Endothelial cell of umbilical vein (primary cell): ENCODE results near the gene RGPD8. TPM values are rescaled to one million over a fixed set of nuclear protein-coding genes. Genes with fewer than 3 reads are reported as not detected.
"Not testable (repeated sequence)": the region's sequence is repeated elsewhere in the genome, so short reads cannot be mapped to it uniquely, and the experiment has no call there.

Experiments used
- BruUV-seq: library from RNA; stranded (reverse); fragments of 400-500 nt; replicated peaks from 2 replicates; lab custom pipeline; 2021; lab: Mats Ljungman, UMichigan
- CTCF ChIA-PET: fragments of 300-600, 350-600 bp; sonication (Branson Sonifier 250); formaldehyde crosslinking; loops from one replicate; lab custom pipeline; 2021; ENCODE audit warnings: antibody characterized with exemption, inconsistent platforms; lab: Charles Lee
- POLR2A ChIA-PET: fragments of 300-600, 350-600 bp; sonication (Branson Sonifier 250); formaldehyde crosslinking; loops from one replicate; lab custom pipeline; 2021; ENCODE audit warnings: antibody characterized with exemption, inconsistent platforms; lab: Charles Lee
- DNase-seq: peaks from one replicate; pipeline ENCODE4 v3.0.0-alpha.2; 2011; ENCODE audit warnings: low read depth, low spot score
- FAIRE-seq: peaks from 2 replicates; lab custom pipeline; 2011; peaks lifted over from hg19 to GRCh38; lab: Jason Lieb, UNC
- H2AFZ ChIP-seq: 2 replicates; pipeline ENCODE4 v1.6.0; 2012; ENCODE audit warnings: low read depth, low read length, control low read depth, inconsistent platforms
- H3K27ac ChIP-seq: 2 replicates; pipeline ENCODE4 v1.5.1; 2011; ENCODE audit warnings: low read depth, mild to moderate bottlenecking, control low read depth, low read length, moderate library complexity; ENCODE audit not compliant: insufficient read depth
- H3K27me3 ChIP-seq, 2 experiments: 2 replicates each; pipeline versions ENCODE4 v1.6.0 to v1.6.1; 2011; ENCODE audit warnings: low read length in 2 of 2, mixed read lengths in 1 of 2; ENCODE audit not compliant: control insufficient read depth in 2 of 2, insufficient read depth in 2 of 2
- H3K36me3 ChIP-seq, 2 experiments: 2 replicates in 1 of 2; 3 replicates in 1 of 2; pipeline ENCODE4 v1.5.1; 2011; ENCODE audit warnings: low read length in 2 of 2, mild to moderate bottlenecking in 1 of 2, moderate library complexity in 1 of 2; ENCODE audit not compliant: control insufficient read depth in 2 of 2, insufficient read depth in 2 of 2; ENCODE audit errors: extremely low read depth in 1 of 2
- H3K4me1 ChIP-seq: 3 replicates; pipeline ENCODE4 v1.5.1; 2011; ENCODE audit warnings: mild to moderate bottlenecking, low read length; ENCODE audit not compliant: control insufficient read depth, insufficient read depth; ENCODE audit errors: extremely low read depth
- H3K4me2 ChIP-seq: 2 replicates; pipeline ENCODE4 v1.6.1; 2011; ENCODE audit warnings: low read length, control low read depth, mixed read lengths; ENCODE audit not compliant: insufficient read depth
- H3K4me3 ChIP-seq, 3 experiments: fragments of 200-600 bp in 1 of 3; sonication (generic), shearing (Covaris generic) in 1 of 3; replicated peaks in 1 of 3; 2 replicates each; pipeline ENCODE4 v1.5.1; 2011 to 2016; ENCODE audit warnings: control low read depth in 3 of 3, low read length in 3 of 3, mild to moderate bottlenecking in 2 of 3, inconsistent platforms in 1 of 3, low read depth in 1 of 3, moderate library complexity in 1 of 3; ENCODE audit not compliant: insufficient read depth in 1 of 3
- H3K79me2 ChIP-seq: 2 replicates; pipeline ENCODE4 v1.6.0; 2012; ENCODE audit warnings: low read length, inconsistent platforms; ENCODE audit not compliant: control insufficient read depth, insufficient read depth
- H3K9ac ChIP-seq: replicated peaks from 2 replicates; pipeline ENCODE3; 2011; ENCODE audit warnings: low read length, control low read depth; ENCODE audit not compliant: insufficient read depth; ENCODE audit errors: extremely low read depth
- H3K9me1 ChIP-seq: replicated peaks from 3 replicates; pipeline ENCODE4 v1.6.0; 2011; ENCODE audit warnings: mild to moderate bottlenecking, low read length; ENCODE audit not compliant: control insufficient read depth, insufficient read depth; ENCODE audit errors: extremely low read depth
- H3K9me3 ChIP-seq: replicated peaks from 2 replicates; pipeline ENCODE4 v1.5.1; 2012; ENCODE audit warnings: low read length, inconsistent platforms; ENCODE audit not compliant: control insufficient read depth, insufficient read depth
- H4K20me1 ChIP-seq: replicated peaks from 2 replicates; pipeline ENCODE3; 2011; ENCODE audit warnings: mild to moderate bottlenecking, low read length; ENCODE audit not compliant: control insufficient read depth, insufficient read depth; ENCODE audit errors: extremely low read depth
- dilution Hi-C: fragments of 300-500 bp; cut with MboI; formaldehyde crosslinking; loops from one replicate; pipeline ENCODE4 v1.15.0; 2019; ENCODE audit warnings: low sequenced_read_pairs; ENCODE audit not compliant: extremely low pct_ligation_motif_present
- intact Hi-C: fragments of 100-400 bp; cut with micrococcal nuclease; formaldehyde crosslinking; loops from one replicate; pipeline ENCODE4 v1.10.0; 2022
- polyA plus RNA-seq, 4 experiments: library from polyadenylated mRNA; depleted of rRNA in 3 of 4; stranded (reverse) in 3 of 4; unstranded in 1 of 4; fragments of >200 nt; gene quantifications; 2 replicates each; pipeline versions ENCODE4 v1.2.1 to v1.2.3, GENCODE V29; 2011 to 2012; ENCODE audit warnings: missing spikeins in 1 of 4
- total RNA-seq: library from RNA; stranded (reverse); gene quantifications from 2 replicates; pipeline ENCODE4 v1.2.3, GENCODE V29; 2021

The RGPD8 gene
- total and polyA plus RNA-seq, 2 donors (not counting 3 experiments of a cell fraction or from before 2014, with no cell fraction given): 0.98 to 10.8 TPM

DNA sequence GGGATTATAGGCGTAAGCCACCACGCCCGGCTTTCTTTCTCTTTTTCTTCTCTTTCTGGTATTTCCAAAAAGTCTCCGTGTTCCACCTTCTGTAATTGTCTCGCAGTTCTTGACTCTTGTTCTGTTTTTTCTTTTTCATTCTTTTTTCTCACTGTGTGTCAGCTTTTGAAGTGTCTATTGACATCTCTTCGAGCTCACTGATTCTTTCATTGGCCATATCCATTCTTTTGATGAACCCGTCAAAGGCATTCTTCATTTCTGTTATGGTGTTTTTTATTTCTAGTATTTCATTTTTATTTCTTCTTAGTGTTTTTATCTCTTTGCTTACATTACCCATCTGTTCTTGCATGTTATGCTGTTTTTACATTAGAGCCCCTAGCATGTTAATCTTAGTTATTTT is 73.4 kb downstream of the RGPD8 start:
- intact Hi-C loops, H3K9ac ChIP-seq, H3K36me3 ChIP-seq, H3K4me2 ChIP-seq, H3K4me1 ChIP-seq, CTCF ChIA-PET, POLR2A ChIA-PET, H3K27ac ChIP-seq, H3K79me2 ChIP-seq, H3K4me3 ChIP-seq, H3K9me3 ChIP-seq, FAIRE-seq, H4K20me1 ChIP-seq, BruUV-seq, H3K27me3 ChIP-seq, H3K9me1 ChIP-seq, H2AFZ ChIP-seq, dilution Hi-C loops, DNase-seq: not testable (repeated sequence)

DNA sequence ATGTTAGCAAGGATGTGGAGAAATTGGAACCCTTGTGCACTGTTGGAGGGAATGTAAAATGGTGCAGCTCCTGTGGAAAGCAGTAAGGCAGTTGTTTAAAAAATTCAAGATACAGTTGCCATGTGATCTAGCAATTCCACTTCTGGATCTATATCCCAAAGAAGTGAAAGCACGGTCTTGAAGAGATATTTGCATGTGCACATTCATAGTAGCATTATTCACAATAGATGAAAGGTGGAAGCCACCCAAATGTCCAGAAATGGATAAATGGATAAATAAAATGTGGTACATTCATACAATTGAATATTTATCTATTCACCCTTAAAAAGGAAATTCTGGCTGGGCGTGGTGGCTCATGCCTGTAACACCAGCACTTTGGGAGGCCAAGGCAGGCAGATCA is 79.1 kb downstream of the RGPD8 start:
- BruUV-seq, H4K20me1 ChIP-seq, H3K9ac ChIP-seq, H3K27ac ChIP-seq, intact Hi-C loops, H3K4me3 ChIP-seq, H3K36me3 ChIP-seq, H2AFZ ChIP-seq, H3K79me2 ChIP-seq, H3K4me2 ChIP-seq, H3K9me1 ChIP-seq, FAIRE-seq, H3K4me1 ChIP-seq, DNase-seq, H3K27me3 ChIP-seq, CTCF ChIA-PET, H3K9me3 ChIP-seq, dilution Hi-C loops, POLR2A ChIA-PET: not testable (repeated sequence)

DNA sequence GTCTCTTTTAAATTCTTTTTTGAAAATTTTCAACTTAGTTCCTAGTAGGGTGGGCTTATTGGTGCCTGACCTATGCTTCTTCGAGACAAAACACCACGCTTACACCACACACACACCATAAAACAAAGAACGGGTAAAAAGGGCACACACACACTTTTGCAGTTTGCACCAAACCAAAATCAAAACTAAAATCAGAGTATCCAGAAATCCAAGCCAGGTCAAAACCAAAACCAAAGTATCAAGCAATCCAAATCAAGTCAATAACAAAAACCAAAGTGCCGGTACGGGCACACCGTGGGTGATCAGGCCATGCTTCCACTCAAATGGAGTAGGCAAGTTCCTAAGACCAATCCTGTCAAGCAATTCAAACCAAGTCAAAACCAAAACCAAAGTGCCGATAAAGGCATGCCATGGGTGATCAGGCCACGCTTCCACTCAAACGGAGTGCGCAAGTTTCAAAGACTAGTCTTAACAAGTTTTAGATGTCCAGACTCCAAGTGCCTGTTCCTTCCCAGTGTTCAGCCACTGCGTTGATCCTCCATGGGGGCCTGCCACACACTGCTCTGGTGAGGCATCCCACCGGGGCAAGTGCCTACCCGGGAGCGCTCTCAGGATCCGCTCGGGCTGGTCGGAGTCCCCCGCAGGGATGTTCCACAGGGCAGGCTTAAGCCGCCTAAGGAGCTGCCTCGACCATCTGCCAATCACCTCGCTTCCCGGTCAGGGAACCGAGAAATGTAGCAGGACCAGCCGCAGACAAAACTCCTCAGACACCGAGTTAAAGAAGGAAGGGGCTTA is 80.4 kb downstream of the RGPD8 start:
- H2AFZ ChIP-seq, intact Hi-C loops, BruUV-seq, CTCF ChIA-PET, H3K9me1 ChIP-seq, DNase-seq, H3K79me2 ChIP-seq, FAIRE-seq, H3K36me3 ChIP-seq, H4K20me1 ChIP-seq, H3K4me3 ChIP-seq, dilution Hi-C loops, H3K27me3 ChIP-seq, H3K27ac ChIP-seq, H3K9ac ChIP-seq, H3K4me2 ChIP-seq, H3K4me1 ChIP-seq, POLR2A ChIA-PET, H3K9me3 ChIP-seq: not testable (repeated sequence)

DNA sequence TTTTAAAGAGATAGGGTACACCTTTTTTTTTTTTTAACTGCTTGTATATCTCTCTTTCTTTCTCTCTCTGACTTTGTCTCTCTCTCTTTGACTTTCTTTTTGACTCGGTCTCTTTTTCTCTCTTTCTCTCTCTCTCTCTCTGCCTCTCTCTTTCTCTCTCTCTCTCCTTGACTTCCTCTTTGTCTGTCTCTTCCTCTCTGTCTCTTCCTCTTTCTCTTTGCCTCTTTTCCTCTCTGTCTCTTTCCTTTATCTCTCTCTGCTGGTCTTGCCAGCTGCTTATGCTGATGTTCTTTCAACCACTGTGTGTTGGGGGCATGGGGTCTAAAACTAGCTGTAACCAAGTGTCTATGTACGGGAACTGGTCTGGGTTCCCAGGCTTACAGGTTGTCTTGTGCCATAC is 81.2 kb downstream of the RGPD8 start:
- H3K4me3 ChIP-seq, FAIRE-seq, intact Hi-C loops, DNase-seq, CTCF ChIA-PET, H3K9me3 ChIP-seq, H3K27me3 ChIP-seq, H3K9me1 ChIP-seq, H4K20me1 ChIP-seq, H2AFZ ChIP-seq, dilution Hi-C loops, H3K4me2 ChIP-seq, H3K79me2 ChIP-seq, H3K4me1 ChIP-seq, H3K27ac ChIP-seq, POLR2A ChIA-PET, H3K9ac ChIP-seq, H3K36me3 ChIP-seq, BruUV-seq: not testable (repeated sequence)
